Lower lobe of right lung (tissue), 2 donors: ENCODE measurements around the gene FOXJ3. TPM values are rescaled to one million over a fixed set of nuclear protein-coding genes. Genes with fewer than 3 reads are reported as not detected.
A peak's percentile ranks its signal among the peaks of the same experiment; 100 is the strongest.

Source experiments
- ATAC-seq, 2 donors: fragments of 200-7000 bp; cut with Tn5 transposase; one replicate each; pipeline ENCODE4 v1.9.1; 2020 to 2022; ENCODE audit warnings: mild to moderate bottlenecking in 2 of 2, moderate library complexity in 2 of 2
- DNase-seq: peaks from one replicate; pipeline ENCODE4 v3.0.0-alpha.2; 2020
- H3K27ac ChIP-seq: fragments of 200-600 bp; one replicate; pipeline ENCODE4 v1.8.0; 2022
- H3K27me3 ChIP-seq: fragments of 200-600 bp; one replicate; pipeline ENCODE4 v1.8.0; 2022; ENCODE audit warnings: low read depth
- H3K36me3 ChIP-seq: fragments of 200-600 bp; one replicate; pipeline ENCODE4 v1.8.0; 2022; ENCODE audit warnings: mild to moderate bottlenecking
- H3K4me1 ChIP-seq: fragments of 200-600 bp; one replicate; pipeline ENCODE4 v1.8.0; 2022
- H3K4me3 ChIP-seq: fragments of 200-600 bp; one replicate; pipeline ENCODE4 v1.8.0; 2022; ENCODE audit warnings: mild to moderate bottlenecking
- H3K9me3 ChIP-seq: fragments of 200-600 bp; one replicate; pipeline ENCODE4 v1.8.0; 2022
- intact Hi-C: fragments of 100-400 bp; cut with DNase I; formaldehyde crosslinking; loops from one replicate; pipeline ENCODE4 v1.11.0; 2022
- total RNA-seq: library from RNA; stranded (reverse); fragmentation: NEBNext Ultra II Directional; extraction: Animal tissue kit (Norgen Biotek cat#: 25700); gene quantifications from one replicate; pipeline ENCODE4 v1.2.1, GENCODE V29; 2021
- TF ChIP-seq, protein P1 (sequence below): fragments of 200-600 bp; IDR thresholded peaks from one replicate; pipeline ENCODE4 v1.8.0; 2022; ENCODE audit warnings: antibody characterized with exemption, mild to moderate bottlenecking
- donor health status: DM: no; HTN: yes; CAD: no; lungs with severe emphysema.

Gene FOXJ3
- total RNA-seq, 1 donor from 2014 or later: 44.0 TPM

DNA sequence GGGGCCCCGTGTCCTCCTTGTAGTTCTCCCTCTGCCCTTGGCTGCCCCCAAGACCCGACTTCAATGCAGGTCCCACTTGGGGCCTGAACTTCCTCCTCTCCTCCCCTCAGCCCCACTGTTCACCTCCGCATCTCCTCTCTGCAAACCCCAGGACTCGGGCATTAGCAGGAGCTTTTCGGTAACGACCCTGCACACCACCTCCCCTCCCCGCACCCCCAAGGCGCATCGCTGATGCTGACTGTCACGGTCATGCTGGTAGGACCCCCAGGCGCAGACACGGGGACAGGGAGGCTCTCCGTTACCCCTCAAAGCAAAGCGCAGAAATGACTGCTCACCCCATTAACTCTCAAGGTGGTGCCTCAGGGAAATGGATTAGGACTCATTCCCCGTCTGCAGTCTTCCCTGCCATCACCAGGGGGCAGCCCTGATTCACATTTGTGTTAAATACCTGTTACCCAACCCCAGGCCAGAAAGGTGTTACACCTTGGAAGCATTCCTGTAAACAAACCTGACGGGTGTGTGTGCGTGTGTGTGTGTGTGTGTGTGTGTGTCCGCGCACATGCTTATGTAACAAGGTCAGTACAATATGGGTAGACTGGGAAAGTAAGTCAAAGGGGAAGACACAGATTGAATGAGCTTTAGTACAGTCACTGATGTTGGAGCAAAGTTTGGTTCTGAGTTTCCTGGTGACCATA lies 188.3 kb downstream of the FOXJ3 start:
- peak; percentile 90 to 95 for ATAC-seq
- intact Hi-C loops: no loop called here

DNA sequence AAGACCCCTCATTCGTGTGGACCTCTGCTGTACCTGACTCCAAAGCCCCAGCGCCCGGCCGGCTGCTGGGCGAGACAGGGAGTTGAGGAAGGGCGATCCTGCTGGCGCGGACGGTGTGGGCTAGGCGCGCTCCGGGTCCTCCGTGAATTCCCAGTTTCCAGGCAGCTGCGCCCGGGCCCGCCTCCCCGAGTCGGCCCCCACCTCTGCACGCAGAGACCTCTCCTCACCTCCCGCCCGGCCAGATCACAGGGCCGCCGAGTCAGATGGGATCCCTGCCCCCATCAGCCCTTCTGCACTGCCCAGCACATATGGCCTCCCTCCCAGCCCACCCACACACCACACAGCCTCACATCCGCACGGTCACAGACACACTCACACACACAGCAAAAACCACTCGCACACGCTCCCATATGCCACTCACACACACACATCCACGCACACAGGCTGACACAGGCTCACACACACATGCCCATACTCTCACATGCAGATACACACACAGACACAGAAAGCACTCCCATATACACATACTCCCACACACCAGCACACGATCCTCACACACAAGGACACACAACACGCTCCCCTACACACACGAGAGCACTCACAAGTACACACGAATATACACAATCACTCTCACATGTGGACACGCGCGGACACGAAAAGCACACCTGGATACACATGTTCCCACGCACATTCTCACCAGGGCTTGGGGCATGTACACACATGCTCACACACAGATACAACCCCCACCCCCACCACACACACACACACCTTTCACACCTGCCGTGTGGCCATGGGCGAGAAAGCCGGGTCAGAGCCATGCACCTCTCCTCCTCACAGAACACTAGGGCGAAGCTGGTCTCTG lies 189.0 kb downstream of the FOXJ3 start:
- intact Hi-C loops: no loop called here
- no peaks in the 10 kb centered on the region for H3K36me3 ChIP-seq

More for the DNA sequence above, 188.3 kb downstream of the FOXJ3 start:
- DNase-seq: peak; percentile 83
- peaks cover 26% of the 10 kb centered on the region for H3K27me3 ChIP-seq
- H3K9me3 ChIP-seq: no peaks in the 10 kb centered on the region
- no peaks in the 10 kb centered on the region for H3K4me1 ChIP-seq
- H3K36me3 ChIP-seq: no peaks in the 10 kb centered on the region
- H3K4me3 ChIP-seq: no peak overlapping the region
- TF ChIP-seq, protein P1, sequence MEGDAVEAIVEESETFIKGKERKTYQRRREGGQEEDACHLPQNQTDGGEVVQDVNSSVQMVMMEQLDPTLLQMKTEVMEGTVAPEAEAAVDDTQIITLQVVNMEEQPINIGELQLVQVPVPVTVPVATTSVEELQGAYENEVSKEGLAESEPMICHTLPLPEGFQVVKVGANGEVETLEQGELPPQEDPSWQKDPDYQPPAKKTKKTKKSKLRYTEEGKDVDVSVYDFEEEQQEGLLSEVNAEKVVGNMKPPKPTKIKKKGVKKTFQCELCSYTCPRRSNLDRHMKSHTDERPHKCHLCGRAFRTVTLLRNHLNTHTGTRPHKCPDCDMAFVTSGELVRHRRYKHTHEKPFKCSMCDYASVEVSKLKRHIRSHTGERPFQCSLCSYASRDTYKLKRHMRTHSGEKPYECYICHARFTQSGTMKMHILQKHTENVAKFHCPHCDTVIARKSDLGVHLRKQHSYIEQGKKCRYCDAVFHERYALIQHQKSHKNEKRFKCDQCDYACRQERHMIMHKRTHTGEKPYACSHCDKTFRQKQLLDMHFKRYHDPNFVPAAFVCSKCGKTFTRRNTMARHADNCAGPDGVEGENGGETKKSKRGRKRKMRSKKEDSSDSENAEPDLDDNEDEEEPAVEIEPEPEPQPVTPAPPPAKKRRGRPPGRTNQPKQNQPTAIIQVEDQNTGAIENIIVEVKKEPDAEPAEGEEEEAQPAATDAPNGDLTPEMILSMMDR: peak; percentile 81
- H3K27ac ChIP-seq: no peak overlapping the region

DNA sequence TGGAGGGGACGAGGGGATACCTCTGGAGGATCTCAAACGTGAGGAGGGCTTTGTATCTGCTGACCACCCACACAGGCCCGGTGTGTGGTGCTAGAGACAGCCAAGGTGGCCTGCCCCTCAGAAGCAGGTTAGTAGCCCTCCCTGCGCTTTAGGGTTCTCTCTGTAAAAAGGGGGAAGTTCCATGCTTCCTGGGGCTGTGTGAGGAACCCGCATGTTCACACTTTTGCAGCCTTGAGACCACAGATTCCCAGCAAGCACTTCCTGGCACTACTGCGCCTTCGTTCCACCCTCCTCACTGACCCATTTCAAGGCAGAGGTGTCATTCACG lies 189.7 kb downstream of the FOXJ3 start:
- Histone ChIP-seq H3K4me3 (no peak overlapping the region), H3K27me3 (peaks cover 29% of the 10 kb centered on the region), H3K4me1 (no peaks in the 10 kb centered on the region), H3K9me3 (no peaks in the 10 kb centered on the region), H3K27ac (no peak overlapping the region), H3K36me3 (no peaks in the 10 kb centered on the region)
- intact Hi-C loops: no loop called here
- TF ChIP-seq, protein P1: no peak
- DNase-seq (no peak), ATAC-seq (no peak)

More for the DNA sequence above, 189.0 kb downstream of the FOXJ3 start:
- Histone ChIP-seq H3K4me1 (no peaks in the 10 kb centered on the region), H3K27ac (no peak overlapping the region), H3K9me3 (no peaks in the 10 kb centered on the region), H3K27me3 (peaks cover 29% of the 10 kb centered on the region), H3K4me3 (no peak overlapping the region)
- TF ChIP-seq, protein P1: no peak
- no peak for ATAC-seq
- no peak for DNase-seq

DNA sequence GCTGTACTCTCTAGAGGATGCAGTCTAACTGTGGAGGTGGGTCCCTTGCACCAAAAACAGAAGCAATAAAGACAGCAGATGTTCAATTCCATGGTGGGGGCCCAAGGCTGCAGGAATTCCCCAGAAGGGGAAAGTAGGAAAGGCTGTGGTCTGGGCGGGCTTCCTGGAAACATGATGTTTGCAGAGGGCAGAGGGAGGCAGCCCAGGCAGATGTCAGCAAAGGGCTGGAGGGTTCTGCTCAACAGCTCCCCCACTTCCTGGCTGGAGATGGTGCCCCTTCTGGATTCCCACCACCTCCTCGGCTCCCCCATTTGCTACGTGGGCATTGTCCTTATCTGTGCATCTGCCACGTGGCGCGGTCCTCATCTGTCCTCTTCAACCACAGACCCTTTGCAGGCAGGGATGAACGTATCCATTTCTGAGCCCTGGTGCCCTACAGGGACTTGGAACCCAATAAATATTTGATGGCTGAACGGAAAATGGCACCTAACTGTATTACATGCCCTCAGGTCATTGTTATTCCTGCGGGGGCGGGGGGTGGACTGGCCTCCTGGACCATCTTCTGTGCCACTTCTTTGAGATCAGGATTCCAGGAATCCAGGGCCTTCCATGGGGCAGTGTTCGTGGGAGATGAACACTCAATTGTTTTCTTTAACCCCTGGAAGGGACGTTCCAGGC lies 190.2 kb downstream of the FOXJ3 start:
- H3K4me3 ChIP-seq: no peak overlapping the region
- no peaks in the 10 kb centered on the region for H3K9me3 ChIP-seq
- no peaks in the 10 kb centered on the region for H3K4me1 ChIP-seq
- DNase-seq: no peak
- H3K27ac ChIP-seq: no peak overlapping the region
- no peak for ATAC-seq
- intact Hi-C loops: no loop called here
- peaks cover 29% of the 10 kb centered on the region for H3K27me3 ChIP-seq
- no peaks in the 10 kb centered on the region for H3K36me3 ChIP-seq
- TF ChIP-seq, protein P1: no peak

DNA sequence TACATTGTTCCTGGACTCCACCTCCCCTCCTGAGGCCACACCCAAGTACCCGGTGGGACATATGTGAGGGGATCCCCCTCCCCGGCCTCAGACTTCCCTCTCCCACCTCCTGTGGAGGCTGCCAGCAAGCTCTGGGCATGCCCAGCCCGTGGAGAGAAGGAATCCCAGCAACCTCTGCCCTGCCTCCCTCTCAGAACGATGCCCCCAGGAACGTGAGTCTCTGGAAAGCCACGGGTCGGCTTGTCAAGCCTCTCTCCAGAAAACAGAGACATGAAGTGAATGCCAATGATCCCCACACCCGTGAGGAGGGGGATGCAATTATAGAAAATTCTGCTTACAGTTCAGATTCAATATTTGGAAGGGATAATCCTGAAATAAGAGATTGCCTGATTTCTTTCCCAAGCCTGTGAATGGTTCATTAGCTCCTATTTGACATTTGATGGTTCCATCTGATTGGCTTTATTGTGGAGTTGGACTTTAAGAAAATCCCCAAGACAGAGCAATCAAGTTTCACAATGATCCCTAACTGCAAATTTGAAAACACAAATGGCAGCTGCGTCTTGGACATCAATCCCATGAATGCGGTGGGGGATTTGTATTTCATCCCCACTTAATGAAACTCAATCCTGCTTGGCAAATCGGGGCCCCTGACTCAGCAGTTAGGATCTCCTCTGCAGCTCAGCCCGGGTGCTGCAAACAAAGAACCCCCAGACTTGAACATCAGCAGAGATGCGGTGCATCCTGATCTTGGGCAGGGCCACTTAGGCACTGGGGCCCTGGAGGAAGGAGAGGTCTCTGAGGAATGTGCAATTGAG lies 190.9 kb downstream of the FOXJ3 start:
- Histone ChIP-seq H3K9me3 (no peaks in the 10 kb centered on the region), H3K36me3 (no peaks in the 10 kb centered on the region), H3K27ac (no peak overlapping the region), H3K4me3 (no peak overlapping the region), H3K4me1 (no peaks in the 10 kb centered on the region), H3K27me3 (peaks cover 29% of the 10 kb centered on the region)
- ATAC-seq (no peak), DNase-seq (no peak)
- TF ChIP-seq, protein P1: no peak
- intact Hi-C loops: no loop called here
